RPMI8226 (cell line): Measurements from ENCODE around the gene RGL2.
"Not testable (repeated sequence)": the region's sequence is repeated elsewhere in the genome, so short reads cannot be mapped to it uniquely, and the experiment has no call there.

Experiments
- DNase-seq: peaks from one replicate; pipeline ENCODE4 v3.0.0-alpha.2; 2015

The RGL2 gene

GRCh38 chr6:33298773-33299236, at the start of gene RGL2:
RGL2 (minus strand) TSS chr6:33298942; CDS start chr6:33298610, 332 bp downstream.
- DNase-seq: peak; percentile 83

GRCh38 chr6:33347816-33348215, 49.1 kb upstream of the RGL2 start:
- DNase-seq: no peak

- DNase-seq: not testable (repeated sequence)
Observed at GRCh38 chr6:33346972-33347371, 48.2 kb upstream of the RGL2 start.

GRCh38 chr6:33344701-33345697, 46.3 kb upstream of the RGL2 start:
- DNase-seq: peak; percentile 89

GRCh38 chr6:33343953-33344611, 45.3 kb upstream of the RGL2 start:
- peak; percentile 34 for DNase-seq

- DNase-seq: not testable (repeated sequence)
Observed at GRCh38 chr6:33343606-33343952, 44.8 kb upstream of the RGL2 start.

GRCh38 chr6:33339193-33339592, 40.5 kb upstream of the RGL2 start:
- no peak for DNase-seq

- no peak for DNase-seq
Observed at GRCh38 chr6:33336495-33336894, 37.8 kb upstream of the RGL2 start.

- DNase-seq: no peak
Observed at GRCh38 chr6:33335916-33336315, 37.2 kb upstream of the RGL2 start.

GRCh38 chr6:33333666-33334065, 34.9 kb upstream of the RGL2 start:
- no peak for DNase-seq

- DNase-seq: no peak
Observed at GRCh38 chr6:33330736-33331135, 32.0 kb upstream of the RGL2 start.

- DNase-seq: no peak
Observed at GRCh38 chr6:33329058-33329457, 30.3 kb upstream of the RGL2 start.

- DNase-seq: peak; percentile 60
Observed at GRCh38 chr6:33324125-33324524, 25.4 kb upstream of the RGL2 start.

- no peak for DNase-seq
Observed at GRCh38 chr6:33323623-33323948, 24.8 kb upstream of the RGL2 start.

GRCh38 chr6:33321227-33321626, 22.5 kb upstream of the RGL2 start:
- no peak for DNase-seq

- DNase-seq: no peak
Observed at GRCh38 chr6:33320315-33321181, 21.8 kb upstream of the RGL2 start.

GRCh38 chr6:33319939-33320314, 21.2 kb upstream of the RGL2 start:
- no peak for DNase-seq

GRCh38 chr6:33318426-33319073, 19.8 kb upstream of the RGL2 start:
- DNase-seq: no peak

- DNase-seq: peak; percentile 98
Observed at GRCh38 chr6:33317669-33318425, 19.1 kb upstream of the RGL2 start, which contains the start of gene ZBTB22. ZBTB22 (minus strand) TSS chr6:33317744; CDS start chr6:33316916, 828 bp downstream.

GRCh38 chr6:33317419-33317668, 18.6 kb upstream of the RGL2 start:
- DNase-seq: no peak

GRCh38 chr6:33316603-33317418, 18.1 kb upstream of the RGL2 start:
- DNase-seq: no peak
